ENCODE measurements around the gene GRAMD1A.

The GRAMD1A gene

GRCh38 chr19:34999498-35000337 is at the start of gene GRAMD1A:
GRAMD1A (plus strand) TSS chr19:35000323; CDS start chr19:35000479, 156 bp downstream.
- Histone ChIP-seq H3K36me3 (ENCODE audit: control insufficient read depth in 2 of 2, insufficient read depth in 1 of 2, low read length in 2 of 2) (peaks cover 29 to 31% of the 10 kb centered on the region in 2 experiments), H3K4me1 (ENCODE audit: control insufficient read depth, insufficient read depth, low read length) (peaks cover 35% of the 10 kb centered on the region), H3K9me3 (ENCODE audit: control insufficient read depth, insufficient read depth, low read depth, low read length) (no peaks in the 10 kb centered on the region), H3K27ac (ENCODE audit: extremely low read depth, low read depth, low read length) (peak within 1 kb of the TSS; percentile 98), H3K4me3 (ENCODE audit: low read depth, low read length) (peak within 1 kb of the TSS; percentile 63)
- ChIA-PET CTCF (interaction anchor here (0.6 to 4.3 kb wide), 12 partner anchors 13 to 360 kb away, joined by 3 to 35 read pairs (median 4); no protein-coding TSS in a partner anchor), POLR2A (interaction anchor here (0.5 to 3.0 kb wide), 21 partner anchors 9 to 914 kb away, joined by 3 to 20 read pairs (median 5); partner anchors contain the start of genes SCGB2B2, SCN1B, ZNF30 and ZNF302)
- no peak for TF ChIP-seq ZNF26 (tag by site-specific recombination; IDR thresholded peaks at IDR 0.05)
- TF ChIP-seq CTCF (tag by site-specific recombination; IDR thresholded peaks at IDR 0.05), result no peak
- no peak for TF ChIP-seq ZNF175 (tag by site-specific recombination; IDR thresholded peaks at IDR 0.05)
- no peak for TF ChIP-seq ZNF514 (tag by site-specific recombination; IDR thresholded peaks at IDR 0.05)
- TF ChIP-seq ZNF48 (tag by site-specific recombination; IDR thresholded peaks at IDR 0.05), result no peak
- no peak for TF ChIP-seq ZNF248 (tag by site-specific recombination; IDR thresholded peaks at IDR 0.05)
- TF ChIP-seq ZNF654 (tag by site-specific recombination; IDR thresholded peaks at IDR 0.05; ENCODE audit: low read depth), result no peak
- TF ChIP-seq KLF10 (tag by site-specific recombination; IDR thresholded peaks at IDR 0.05), result peak; percentile 72; the same call in 1 of the 2 replicates
- no peak for TF ChIP-seq ZNF211 (tag by site-specific recombination; IDR thresholded peaks at IDR 0.05; ENCODE audit: low read depth)
- no peak for TF ChIP-seq ZNF157 (tag by site-specific recombination; IDR thresholded peaks at IDR 0.05)
- TF ChIP-seq AEBP2 (tag by site-specific recombination; IDR thresholded peaks at IDR 0.05; ENCODE audit: borderline replicate concordance), result no peak
- TF ChIP-seq ZNF580 (tag by site-specific recombination; IDR thresholded peaks at IDR 0.05), result peak; percentile 79
- 0 out of 2 replicates have a peak, but pooled peaks have one; percentile 12 for TF ChIP-seq ZNF488 (tag by site-specific recombination; IDR thresholded peaks at IDR 0.05)
- no peak for TF ChIP-seq ZFP3 (tag by site-specific recombination; IDR thresholded peaks at IDR 0.05; ENCODE audit: low read depth)
- peak; percentile 13; the same call in 1 of the 2 replicates for TF ChIP-seq FEZF1 (tag by site-specific recombination; IDR thresholded peaks at IDR 0.05)
- no peak for TF ChIP-seq MEIS1 (CRISPR knock-in tag; IDR thresholded peaks at IDR 0.05; ENCODE audit: borderline replicate concordance)
- 0 out of 2 replicates have a peak, but pooled peaks have one; percentile 16 for TF ChIP-seq ZSCAN16 (tag by site-specific recombination; IDR thresholded peaks at IDR 0.05)
- TF ChIP-seq ZNF354C (tag by site-specific recombination; IDR thresholded peaks at IDR 0.05; ENCODE audit: borderline replicate concordance, low read depth), result no peak
- TF ChIP-seq PBX3 (CRISPR knock-in tag; IDR thresholded peaks at IDR 0.05), result no peak
- TF ChIP-seq ZNF214 (tag by site-specific recombination; IDR thresholded peaks at IDR 0.05; ENCODE audit: borderline replicate concordance), result no peak
- TF ChIP-seq IKZF3 (tag by site-specific recombination; IDR thresholded peaks at IDR 0.05), result peak; percentile 54
- TF ChIP-seq ZNF221 (tag by site-specific recombination; IDR thresholded peaks at IDR 0.05; ENCODE audit: borderline replicate concordance), result no peak
- peak; percentile 48; the same call in 1 of the 2 replicates for TF ChIP-seq ZNF785 (tag by site-specific recombination; IDR thresholded peaks at IDR 0.05)
- no peak for TF ChIP-seq ZNF747 (tag by site-specific recombination; IDR thresholded peaks at IDR 0.05)
- peak; percentile 87 for TF ChIP-seq KLF17 (tag by site-specific recombination; IDR thresholded peaks at IDR 0.05)
- 0 out of 2 replicates have a peak, but pooled peaks have one; percentile 21 for TF ChIP-seq SCRT2 (tag by site-specific recombination; IDR thresholded peaks at IDR 0.05)
- TF ChIP-seq REPIN1 (tag by site-specific recombination; IDR thresholded peaks at IDR 0.05; ENCODE audit: low read depth), result peak; percentile 45; the same call in 1 of the 2 replicates
- no peak for TF ChIP-seq GLI2 (tag by site-specific recombination; IDR thresholded peaks at IDR 0.05; ENCODE audit: borderline replicate concordance, low read depth)
